Activated CD4-positive, alpha-beta T cell treated with anti-CD3 and anti-CD28 coated beads, Interleukin-2, amount 50 U/mL, for 4 hours (primary cell): ENCODE results near the gene METTL24.
"Not testable (repeated sequence)": the region's sequence is repeated elsewhere in the genome, so short reads cannot be mapped to it uniquely, and the experiment has no call there.

Source experiments
- DNase-seq, 2 experiments: peaks; one replicate each; pipeline ENCODE4 v3.0.0-alpha.2; 2020

METTL24 gene

DNA sequence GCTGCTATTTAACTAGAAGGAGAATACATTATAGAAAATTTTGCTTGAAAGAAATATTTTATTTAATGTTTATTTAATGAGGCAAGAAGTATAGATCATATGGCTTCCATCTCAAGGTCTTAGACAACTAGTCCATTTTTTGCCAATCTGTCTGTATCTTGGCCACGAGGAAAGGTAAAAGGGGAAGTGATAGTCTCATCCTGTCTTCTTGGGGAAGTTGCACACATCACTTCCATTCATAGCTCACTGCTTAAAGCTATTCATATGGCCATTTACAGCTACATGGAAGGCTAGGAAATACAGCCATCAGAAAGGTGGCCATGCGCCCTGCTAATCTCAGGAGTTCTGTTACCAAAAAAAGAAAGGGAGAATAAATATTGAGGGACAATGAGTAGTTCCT, 50.8 kb downstream of the METTL24 start:
- no peak for DNase-seq

DNA sequence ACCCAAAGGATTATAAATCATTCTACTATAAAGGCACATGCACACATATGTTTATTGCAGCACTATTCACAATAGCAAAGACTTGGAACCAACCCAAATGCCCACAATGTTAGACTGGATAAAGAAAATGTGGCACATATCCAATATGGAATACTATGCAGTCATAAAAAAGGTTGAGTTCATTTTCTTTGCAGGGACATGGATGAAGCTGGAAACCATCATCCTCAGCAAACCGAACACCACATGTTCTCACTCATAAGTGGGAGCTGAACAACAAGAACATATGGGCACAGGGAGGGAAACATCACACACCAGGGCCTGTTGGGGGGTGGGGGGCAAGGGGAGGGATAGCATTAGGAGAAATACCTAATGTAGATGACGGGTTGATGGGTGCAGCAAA, 52.3 kb downstream of the METTL24 start:
- DNase-seq: not testable (repeated sequence)

DNA sequence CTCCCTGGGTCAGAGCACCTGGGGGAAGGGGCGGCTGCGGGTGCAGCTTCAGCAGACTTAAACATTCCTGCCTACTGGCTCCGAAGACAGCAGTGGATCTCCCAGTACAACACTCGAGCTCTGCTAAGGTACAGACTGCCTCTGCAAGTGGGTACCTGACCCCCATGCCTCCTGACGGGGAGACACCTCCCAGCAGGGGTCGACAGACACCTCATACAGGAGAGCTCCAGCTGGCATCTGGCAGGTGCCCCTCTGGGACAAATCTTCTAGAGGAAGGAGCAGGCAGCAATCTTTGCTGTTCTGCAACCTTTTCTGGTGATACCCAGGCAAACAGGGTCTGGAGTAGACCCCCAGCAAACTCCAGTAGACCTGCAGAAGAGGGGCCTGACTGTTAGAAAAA, 54.5 kb downstream of the METTL24 start:
- DNase-seq: not testable (repeated sequence)

DNA sequence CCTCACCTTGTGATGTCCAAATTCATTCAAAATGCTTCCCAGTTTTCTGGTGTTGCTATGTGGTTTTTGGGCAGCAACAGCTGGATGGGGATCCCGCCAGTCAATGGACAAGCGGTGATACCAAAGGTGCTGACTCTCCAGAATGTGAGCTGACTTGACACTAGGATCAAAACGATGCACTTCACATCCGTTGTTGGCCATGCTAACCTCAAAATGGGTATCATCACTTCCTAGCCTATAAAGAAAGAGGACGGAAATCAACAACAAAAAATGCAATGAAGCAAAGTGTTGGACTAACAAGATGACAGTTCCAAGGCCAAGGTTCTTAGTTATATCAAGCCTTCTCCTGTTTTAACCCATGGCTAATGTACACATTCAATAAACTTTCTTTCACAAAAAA, 59.2 kb downstream of the METTL24 start:
- no peak for DNase-seq

DNA sequence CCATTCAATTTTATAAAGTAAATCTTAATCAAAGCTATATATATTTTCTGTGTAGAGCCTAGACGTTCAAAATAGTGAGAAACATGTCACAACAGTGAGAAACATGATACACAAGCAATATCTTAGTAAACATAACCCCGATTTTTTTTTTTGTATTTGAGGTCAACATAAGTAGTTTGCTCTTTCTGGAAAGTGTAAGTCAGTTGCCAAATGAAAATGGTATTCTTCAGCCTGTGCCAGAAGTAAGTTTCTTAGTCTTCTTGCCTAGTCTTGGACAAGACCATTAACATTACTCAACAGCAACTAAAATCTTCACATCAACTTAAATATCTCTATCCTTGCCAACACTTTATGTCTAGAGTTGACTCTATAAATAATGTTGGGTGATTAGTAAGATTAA, 59.7 kb downstream of the METTL24 start:
- no peak for DNase-seq

DNA sequence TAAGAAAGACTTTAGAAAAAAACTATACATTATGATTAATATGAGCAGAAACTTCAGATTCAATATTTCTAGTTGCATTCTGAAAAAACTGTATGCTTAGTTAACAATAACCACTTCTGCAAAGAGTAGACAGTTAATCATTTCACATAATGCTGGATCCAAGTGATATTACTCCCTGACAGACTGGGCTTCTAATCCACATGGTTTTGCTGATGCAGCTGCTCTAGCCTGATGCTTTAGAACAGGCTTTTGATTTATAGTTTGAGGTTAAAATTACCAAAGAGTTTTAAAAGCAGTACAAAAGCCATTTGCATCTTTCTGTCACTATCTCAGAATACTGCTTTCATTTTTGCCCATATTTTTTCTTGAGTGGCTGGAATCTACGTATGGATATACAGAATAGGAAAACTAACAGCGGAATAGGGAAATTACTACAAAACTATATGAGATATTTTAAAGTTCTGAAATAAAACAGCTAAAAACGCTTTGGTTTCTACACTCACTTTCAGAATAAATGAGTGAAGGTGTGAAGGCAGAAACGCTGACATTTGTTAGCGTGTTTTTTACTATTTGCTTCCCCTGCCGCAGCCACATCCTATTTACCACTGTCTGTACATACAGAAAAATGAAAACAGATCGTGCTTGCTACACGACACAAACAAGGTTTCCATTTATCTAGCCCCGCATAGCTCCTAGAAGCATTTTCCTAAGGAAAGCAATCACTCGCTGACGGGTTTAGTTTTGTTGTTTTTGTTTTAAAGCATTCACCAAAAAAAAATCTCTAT, 61.7 kb downstream of the METTL24 start:
- no peak for DNase-seq

DNA sequence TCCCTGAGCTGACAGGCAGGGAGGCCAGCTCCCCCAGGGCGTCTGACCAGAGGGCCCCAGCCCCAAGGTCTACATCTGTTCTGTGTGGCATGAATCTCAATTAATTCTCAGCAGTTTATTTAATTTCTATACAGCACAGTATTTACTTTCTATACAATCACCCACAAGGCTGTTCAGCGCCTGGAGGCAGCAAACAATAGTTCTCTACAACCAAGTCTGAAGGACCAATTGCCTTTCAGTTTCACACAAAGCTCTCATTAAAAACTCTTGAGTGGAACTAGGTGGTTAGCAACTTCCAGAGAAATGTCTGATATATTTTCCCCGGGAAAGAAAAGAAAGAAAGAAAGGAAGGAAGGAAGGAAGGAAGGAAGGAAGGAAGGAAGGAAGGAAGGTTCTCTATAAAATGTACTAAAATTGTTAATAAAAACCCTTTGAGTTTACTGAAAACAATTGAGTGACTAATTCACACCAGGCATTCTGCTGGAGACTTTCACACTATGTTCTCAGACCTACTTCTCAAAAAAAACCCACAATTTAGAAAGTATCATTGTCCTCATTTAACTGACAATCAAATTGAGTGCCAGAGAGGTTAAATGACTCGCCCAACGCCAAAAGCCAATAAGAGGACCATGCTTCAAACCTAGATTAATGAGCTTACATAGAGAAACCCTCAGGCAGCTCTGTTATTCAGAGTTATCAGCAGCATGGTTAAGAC, 62.5 kb downstream of the METTL24 start:
- no peak for DNase-seq

DNA sequence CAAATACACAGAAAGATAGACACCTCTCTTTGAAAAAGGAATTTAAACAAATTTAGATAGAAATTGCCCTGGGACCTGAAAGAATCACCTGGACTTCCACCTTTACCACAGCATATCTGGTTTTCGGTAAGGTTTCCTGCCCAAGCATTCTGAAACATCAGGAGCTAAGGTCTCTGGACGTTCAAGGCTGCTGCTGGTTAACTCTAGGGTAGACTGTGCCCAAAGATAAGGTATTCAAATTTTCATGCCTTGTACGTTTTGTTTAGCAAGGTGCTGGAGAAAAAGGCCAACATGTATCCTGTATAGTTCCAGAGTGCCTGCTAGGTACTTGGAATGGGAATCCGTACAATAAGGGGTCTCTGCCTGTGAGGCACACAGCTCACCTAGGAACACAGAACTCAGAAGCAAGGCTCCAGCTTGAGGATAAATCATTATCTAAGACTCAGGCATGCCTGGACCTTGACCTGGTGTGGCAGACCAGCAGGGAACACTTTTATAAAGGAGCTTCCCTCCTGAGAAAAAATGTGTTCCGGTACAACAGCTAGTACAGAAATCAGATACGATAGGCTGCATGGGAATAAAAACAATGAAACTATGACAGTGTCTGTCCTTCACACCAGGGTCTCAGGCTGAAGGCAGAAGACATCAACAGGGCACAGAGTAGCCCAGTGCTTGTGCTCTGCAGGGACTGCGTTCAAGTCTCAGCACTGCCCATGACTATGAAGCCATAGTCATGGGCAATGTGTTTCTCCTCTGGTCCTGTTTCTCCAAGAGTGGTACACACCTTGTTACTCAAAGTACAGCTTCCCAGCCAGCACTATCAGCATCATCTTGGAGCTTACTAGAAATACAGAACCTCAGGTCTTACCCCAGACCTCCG, 70.4 kb downstream of the METTL24 start:
- DNase-seq: no peak

DNA sequence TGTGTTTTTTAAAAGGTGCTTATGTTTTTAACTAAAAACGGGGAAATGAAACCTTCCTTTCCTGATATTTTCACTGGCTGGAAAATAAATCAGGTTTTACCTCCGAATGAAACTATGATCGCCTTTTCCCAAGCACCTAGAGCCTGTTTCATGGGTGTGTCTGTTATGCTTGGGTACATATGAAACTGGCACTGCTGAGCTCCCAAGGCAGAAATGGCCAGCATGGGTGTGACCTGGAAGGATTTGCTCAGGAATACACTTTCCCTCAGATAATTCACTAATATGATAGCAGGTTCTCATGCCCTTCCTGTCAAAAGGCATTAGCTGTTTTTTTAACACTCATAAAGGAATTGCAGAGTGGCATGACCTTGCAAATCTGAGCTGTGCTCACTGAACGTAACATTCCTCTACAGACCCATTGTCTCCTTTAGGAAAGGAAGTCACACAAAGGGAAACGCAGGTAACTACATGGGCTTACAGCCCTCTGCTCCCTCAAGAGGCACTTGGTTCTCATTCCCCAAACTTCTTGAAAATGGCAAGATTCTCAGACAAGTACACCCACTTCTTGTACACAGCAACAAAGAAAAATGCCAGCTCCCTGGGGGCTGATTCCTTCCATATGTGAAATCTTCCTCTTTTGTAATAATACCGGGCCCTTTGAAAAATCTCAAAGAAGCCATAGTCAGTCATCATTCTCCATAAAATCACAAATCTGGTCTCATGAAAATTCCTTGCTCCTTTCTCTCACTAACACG, 72.7 kb downstream of the METTL24 start:
- no peak for DNase-seq

DNA sequence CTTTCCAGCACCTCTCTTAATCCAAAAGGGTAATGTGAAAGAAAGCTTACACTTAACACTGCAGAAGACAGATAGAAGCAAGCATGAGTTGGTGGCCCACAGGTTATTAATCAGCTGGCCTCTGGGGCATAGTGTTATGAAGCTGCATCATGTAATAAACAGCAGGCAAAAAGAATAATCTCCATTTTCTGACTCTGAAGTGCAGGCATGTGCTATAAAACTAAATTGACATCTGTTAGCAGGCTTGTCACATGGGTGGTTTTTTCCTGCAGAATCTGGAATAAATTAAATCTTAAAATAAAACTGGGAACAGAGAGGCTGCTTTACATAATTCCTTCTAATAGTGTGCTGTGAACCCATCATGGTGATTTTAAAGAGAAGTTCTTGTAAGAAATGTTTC, 73.3 kb downstream of the METTL24 start:
- no peak for DNase-seq

DNA sequence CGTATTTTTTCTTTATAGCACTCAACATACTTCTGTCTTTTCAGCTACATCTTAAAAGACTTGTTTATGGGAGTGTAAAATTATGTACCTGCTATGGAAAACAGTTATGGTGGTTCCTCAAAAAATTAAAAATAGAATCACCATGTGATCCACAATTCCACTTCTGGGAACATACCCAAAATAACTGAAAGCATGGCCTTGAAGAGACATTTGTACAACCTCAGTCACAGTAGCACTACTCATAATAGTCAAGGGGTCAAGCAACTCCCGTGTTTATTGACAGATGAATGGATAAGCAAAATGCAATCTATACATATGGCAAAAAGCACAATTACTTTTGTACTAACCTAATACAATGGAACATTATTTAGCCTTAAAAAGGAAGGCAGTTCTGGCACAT, 74.5 kb downstream of the METTL24 start:
- DNase-seq: no peak

DNA sequence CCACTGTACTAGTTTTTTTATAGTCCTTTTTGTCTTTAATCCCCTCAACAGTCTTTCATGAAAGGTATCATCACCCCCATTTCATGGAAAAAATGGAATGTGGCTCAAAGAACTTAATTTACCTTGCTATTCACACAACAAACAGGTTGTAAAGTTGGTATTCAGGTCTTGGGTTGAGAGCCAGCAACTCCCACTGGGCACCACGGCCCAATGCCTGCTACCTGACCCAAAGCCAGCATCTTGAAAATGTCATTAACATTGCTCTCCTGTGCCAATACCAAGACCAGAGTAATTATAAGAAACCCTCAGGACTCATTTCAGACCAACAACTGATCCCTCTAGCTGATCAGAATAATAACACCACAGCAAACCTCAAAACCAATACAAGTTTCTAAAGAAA, 75.7 kb downstream of the METTL24 start:
- no peak for DNase-seq

DNA sequence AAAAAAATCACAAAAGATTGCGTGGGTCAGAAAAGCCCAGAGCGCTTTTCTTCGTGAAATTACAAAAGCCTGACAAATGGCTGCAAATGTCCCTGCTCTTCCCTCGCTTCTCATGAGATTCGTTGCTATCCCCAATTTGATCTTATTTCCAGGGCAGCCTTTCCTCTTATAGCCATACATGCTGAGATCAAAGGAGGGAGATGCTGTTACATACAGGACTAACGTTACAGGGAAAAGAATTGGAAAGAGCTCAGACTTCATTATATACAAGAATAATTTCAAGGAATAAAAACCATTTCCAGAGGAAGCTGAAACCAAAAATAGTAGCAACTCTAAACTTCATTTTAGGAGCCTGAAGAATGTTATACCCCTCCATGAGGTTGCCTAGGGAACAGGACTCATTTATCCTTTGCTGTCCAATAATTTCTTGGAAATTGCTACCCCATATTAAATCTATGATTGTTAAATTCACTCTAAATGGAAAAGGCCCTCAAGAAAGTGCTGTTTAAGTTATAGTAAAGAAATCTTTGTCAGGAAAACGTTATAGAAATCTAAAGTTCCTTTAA, 81.0 kb downstream of the METTL24 start:
- no peak for DNase-seq

DNA sequence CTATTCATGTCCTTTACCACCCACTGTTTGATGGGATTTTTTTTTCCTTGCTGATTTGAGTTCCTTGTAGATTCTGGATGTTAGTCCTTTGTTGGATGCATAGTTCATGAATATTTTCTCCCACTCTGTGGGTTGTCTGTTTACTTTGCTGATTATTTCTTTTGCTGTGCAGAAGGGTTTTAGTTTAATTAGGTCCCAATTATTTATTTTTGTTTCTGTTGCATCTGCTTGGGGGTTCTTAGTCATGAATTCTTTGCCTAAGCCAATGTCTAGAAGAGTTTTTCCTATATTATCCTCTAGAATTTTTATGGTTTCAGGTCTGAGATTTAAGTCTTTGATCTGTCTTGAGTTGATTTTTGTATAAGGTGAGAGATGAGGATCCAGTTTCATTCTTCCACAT, 85.4 kb downstream of the METTL24 start:
- not testable (repeated sequence) for DNase-seq

DNA sequence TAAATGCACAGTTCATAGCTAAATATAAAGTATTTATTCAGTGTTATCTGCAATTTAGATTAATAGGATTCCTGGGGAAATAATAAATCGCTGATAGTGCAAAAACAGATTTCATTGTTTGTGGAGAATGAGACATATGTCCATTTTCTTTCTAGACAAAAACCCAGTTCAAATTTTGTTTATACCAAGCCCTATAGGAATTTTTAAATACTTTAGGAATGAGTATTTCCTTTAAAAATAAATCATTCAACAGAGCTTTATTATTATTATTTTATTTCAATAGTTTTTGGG, 86.5 kb downstream of the METTL24 start:
- no peak for DNase-seq

DNA sequence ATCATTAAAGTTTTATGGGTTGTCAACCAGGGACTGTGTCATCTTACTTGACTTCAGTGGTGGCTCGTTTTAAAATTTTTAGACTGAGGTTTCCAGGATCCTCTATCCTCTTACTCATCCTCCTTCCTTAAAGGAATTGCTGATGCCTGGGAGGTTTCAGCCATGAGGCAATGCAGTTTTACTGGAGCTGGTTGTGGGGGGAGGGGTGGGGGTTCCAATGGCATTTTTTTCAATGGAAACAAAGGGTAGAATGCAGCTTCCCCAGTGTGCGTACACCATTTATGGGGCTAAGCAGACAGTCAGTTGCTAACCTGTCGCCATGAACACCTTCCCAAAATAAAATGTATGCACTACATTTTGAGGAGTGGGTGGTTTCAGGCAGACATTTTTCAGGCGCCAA, 88.0 kb downstream of the METTL24 start:
- DNase-seq: no peak

DNA sequence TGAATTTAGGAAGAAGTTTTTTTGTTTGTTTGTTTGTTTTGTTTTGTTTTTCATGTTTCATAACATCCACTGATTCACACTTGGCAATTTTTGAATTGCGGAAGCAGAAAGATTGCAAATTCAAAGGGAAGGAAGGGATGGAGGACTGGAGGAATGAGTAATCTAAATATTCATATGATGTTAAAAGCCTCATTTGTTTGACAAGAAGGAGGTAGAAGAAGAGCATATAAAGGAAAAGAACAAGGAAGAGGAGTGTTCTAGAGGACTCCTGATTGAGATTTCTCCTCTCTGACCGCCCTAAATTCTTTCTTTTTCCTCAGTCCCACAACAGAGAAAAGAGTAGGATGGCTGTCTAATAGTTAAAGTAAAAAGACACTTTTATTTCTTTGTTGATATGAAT, 88.5 kb downstream of the METTL24 start:
- DNase-seq: no peak

DNA sequence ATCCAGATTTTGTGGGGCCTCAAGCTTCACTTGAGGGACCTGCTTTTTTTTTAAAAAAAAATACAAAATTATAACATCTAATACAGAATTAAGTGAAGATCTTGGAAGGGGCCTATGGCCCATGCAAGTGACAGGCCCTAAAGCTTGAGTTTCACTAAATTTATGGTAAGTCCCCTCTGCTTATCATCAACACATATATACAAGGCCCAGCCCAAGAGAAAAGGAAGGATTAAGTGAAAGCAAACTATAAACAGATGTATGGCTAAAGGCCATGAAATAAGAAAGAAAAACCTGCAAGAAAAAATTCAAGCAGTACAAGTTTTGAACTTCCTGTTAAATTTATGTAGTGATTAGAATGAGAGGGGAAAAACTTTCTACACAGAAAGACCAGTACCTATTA, 91.2 kb downstream of the METTL24 start:
- no peak for DNase-seq

DNA sequence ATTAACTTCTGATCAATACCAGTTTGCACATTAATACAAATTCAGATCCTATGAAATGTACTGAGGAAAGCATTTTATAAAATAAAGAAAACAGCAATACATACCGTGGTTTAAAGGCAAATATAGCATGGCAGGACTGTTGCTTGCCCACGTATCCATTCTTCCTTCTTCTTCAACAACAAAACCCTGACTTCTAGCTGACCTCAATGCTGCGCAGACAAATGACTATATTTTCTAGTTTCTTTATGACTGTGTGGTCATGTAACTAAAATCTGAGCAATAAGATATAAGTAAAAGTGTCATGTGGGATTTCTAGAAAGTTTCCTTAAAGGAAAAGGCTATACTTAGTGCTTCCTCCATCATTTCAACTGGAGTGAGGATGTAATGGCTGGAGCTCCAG, 92.9 kb downstream of the METTL24 start:
- DNase-seq: no peak

DNA sequence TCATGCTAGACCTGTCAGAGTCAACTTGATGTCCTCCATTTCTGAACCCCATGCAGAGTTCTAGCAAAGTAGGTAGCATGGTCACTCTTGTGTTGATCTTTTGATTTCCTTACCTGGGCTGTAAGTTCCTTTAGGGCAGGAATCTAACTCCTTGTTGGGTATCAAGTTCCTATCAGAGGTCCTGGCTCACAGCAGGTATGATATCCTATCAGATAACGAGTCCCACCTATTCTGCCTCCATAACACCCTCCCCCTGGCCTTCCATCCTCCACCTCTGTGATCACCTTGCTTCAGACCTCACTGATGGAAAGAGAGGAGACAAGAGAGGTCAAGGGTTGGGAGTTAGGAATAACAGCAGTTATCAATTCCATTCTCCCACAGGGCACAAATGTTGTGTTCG, 101.8 kb downstream of the METTL24 start:
- DNase-seq: no peak

DNA sequence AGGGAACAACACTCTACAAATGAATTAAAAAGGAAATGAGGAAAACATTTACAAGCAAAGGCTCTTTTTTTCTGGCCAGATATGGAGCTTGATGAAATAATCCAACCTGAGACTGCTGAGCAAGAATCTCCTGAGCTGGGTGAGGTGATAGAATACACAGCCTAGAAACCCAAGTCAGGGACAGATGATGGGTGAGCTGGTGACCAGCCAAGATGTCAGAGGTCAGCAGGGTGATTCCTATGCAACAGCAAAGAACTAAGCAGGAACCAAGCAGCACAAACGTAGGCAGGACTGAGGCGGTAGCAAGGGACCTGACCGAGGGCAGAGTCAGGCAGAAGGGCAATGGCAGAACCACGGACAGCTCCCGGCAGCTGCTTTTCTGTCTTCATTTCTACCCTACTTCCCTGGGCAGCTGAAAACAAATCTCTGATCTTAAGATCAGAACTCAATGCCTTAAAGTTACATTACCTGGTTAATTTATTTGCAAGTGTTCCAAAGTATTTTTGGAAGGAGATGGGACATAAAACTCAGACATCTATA, 102.9 kb downstream of the METTL24 start:
- DNase-seq: no peak

DNA sequence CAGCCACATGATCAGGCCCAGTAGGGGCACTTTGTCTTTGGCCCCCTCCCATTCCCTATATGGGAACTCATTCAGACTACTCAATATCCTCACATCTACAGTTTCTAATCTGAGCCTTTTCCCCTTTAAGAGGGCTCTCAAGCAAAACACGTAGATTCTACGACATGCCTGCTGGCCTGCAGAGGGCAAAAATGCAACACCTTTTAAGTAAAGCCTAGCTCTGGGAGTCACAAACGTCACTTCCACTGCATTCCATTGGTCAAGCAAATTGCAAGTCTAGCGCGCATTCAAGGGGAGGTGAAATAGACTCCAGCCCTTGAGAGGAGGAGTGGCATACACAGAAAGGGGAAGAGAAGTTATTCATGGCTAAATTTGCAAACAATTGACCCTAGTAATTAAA, 107.3 kb downstream of the METTL24 start:
- DNase-seq: no peak

DNA sequence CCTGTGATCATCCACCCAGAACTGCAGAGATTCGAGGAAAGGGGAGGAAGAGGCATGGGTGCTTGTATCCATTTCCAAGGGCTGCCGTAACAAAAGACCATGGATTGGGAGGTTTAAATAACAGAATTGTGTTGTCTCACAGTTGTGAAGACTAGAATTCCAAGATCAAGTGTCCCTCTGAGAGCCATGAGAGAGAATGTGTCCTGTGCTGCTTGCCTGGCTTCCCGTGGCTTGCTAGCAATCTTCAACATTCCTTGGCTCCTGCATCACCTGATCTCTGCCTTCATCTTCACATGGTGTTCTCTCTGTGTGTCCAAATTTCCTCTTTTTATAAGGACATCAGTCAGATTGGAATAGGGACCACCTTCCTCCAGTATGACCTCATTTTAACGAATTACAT, 108.1 kb downstream of the METTL24 start:
- no peak for DNase-seq
